Measurements from ENCODE around the gene HMGA1.

Gene HMGA1

DNA sequence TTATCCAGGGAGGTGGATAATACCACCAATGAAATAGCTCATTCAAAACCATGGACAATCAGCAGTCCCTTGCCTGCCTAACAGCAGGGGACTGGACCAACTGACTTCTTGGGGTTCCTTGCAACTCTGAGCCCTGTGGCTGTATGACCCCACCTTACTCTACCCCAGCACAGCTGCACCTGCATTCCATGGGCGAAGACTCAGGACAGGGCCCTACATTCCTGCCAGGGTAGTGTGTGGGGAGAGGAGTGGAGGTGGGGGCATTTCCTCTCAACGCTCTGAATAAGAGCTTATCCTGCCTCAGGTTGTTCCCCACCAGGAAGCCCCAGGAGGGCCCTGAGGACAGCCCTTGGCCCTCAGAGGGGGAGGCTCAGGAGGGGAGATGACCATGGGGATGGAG is 30.8 kb upstream of the HMGA1 start:
- Histone ChIP-seq H4K8ac (ENCODE audit: low read depth, low read length) (no peak overlapping the region), H3K4me1 (ENCODE audit: control insufficient read depth in 1 of 2, insufficient read depth in 2 of 2, low read length in 2 of 2) (no peaks in the 10 kb centered on the region), H2BK120ac (ENCODE audit: insufficient read depth, low read length, poor library complexity) (no peak overlapping the region), H3K23ac (ENCODE audit: low read length) (no peak overlapping the region), H3K14ac (ENCODE audit: low read length) (no peak overlapping the region), H2BK12ac (ENCODE audit: low read length) (no peak overlapping the region), H2AFZ (ENCODE audit: insufficient read depth, low read length, poor library complexity) (no peak overlapping the region), H3K79me1 (ENCODE audit: low read length) (no peaks in the 10 kb centered on the region), H3K9me3 (ENCODE audit: insufficient read depth, low read depth, low read length) (no peaks in the 10 kb centered on the region), H3K4ac (ENCODE audit: low read depth, low read length) (no peak overlapping the region), H3K36me3 (ENCODE audit: control insufficient read depth in 1 of 2, insufficient read depth in 2 of 2, low read length in 2 of 2) (no peaks in the 10 kb centered on the region), H3K4me2 (ENCODE audit: low read length) (no peak overlapping the region), H3K79me2 (ENCODE audit: control insufficient read depth, insufficient read depth, low read length, poor library complexity) (no peaks in the 10 kb centered on the region), H3K18ac (ENCODE audit: low read length) (no peak overlapping the region), H2BK5ac (ENCODE audit: low read depth, low read length, poor library complexity) (no peak overlapping the region), H3K4me3 (ENCODE audit: low read depth, low read length) (no peak overlapping the region), H2AK5ac (ENCODE audit: low read length) (no peak overlapping the region), H3K27me3 (ENCODE audit: insufficient read depth, low read length) (no peaks in the 10 kb centered on the region), H4K12ac (ENCODE audit: low read depth, low read length) (no peak overlapping the region), H3K27ac (ENCODE audit: low read depth, low read length) (no peak overlapping the region), H4K91ac (ENCODE audit: low read depth, low read length) (no peak overlapping the region), H3K9ac (ENCODE audit: low read length) (no peak overlapping the region)
- DNase-seq: no peak
- WGBS (ENCODE audit: extremely low coverage, insufficient coverage, insufficient read length): no CpG with 5 or more reads among the region's 2 CpGs

- H3K9ac ChIP-seq (ENCODE audit: low read length): no peak overlapping the region
- H3K4me3 ChIP-seq (ENCODE audit: low read depth, low read length): no peak overlapping the region
- H4K91ac ChIP-seq (ENCODE audit: low read depth, low read length): no peak overlapping the region
- no CpG with 5 or more reads among the region's 7 CpGs for WGBS (ENCODE audit: extremely low coverage, insufficient coverage, insufficient read length)
- H3K14ac ChIP-seq (ENCODE audit: low read length): no peak overlapping the region
- no peaks in the 10 kb centered on the region for H3K4me1 ChIP-seq (ENCODE audit: control insufficient read depth in 1 of 2, insufficient read depth in 2 of 2, low read length in 2 of 2)
- H3K4ac ChIP-seq (ENCODE audit: low read depth, low read length): no peak overlapping the region
- no peaks in the 10 kb centered on the region for H3K79me2 ChIP-seq (ENCODE audit: control insufficient read depth, insufficient read depth, low read length, poor library complexity)
- no peak overlapping the region for H2AK5ac ChIP-seq (ENCODE audit: low read length)
- H4K12ac ChIP-seq (ENCODE audit: low read depth, low read length): no peak overlapping the region
- no peak overlapping the region for H4K8ac ChIP-seq (ENCODE audit: low read depth, low read length)
- H3K36me3 ChIP-seq (ENCODE audit: control insufficient read depth in 1 of 2, insufficient read depth in 2 of 2, low read length in 2 of 2): no peaks in the 10 kb centered on the region
- H2BK5ac ChIP-seq (ENCODE audit: low read depth, low read length, poor library complexity): no peak overlapping the region
- no peak overlapping the region for H3K23ac ChIP-seq (ENCODE audit: low read length)
- DNase-seq: no peak
- no peak overlapping the region for H2BK120ac ChIP-seq (ENCODE audit: insufficient read depth, low read length, poor library complexity)
- H2BK12ac ChIP-seq (ENCODE audit: low read length): no peak overlapping the region
- H3K27me3 ChIP-seq (ENCODE audit: insufficient read depth, low read length): no peaks in the 10 kb centered on the region
- no peak overlapping the region for H3K4me2 ChIP-seq (ENCODE audit: low read length)
- no peak overlapping the region for H3K27ac ChIP-seq (ENCODE audit: low read depth, low read length)
- H3K18ac ChIP-seq (ENCODE audit: low read length): no peak overlapping the region
- no peaks in the 10 kb centered on the region for H3K9me3 ChIP-seq (ENCODE audit: insufficient read depth, low read depth, low read length)
- no peaks in the 10 kb centered on the region for H3K79me1 ChIP-seq (ENCODE audit: low read length)
- no peak overlapping the region for H2AFZ ChIP-seq (ENCODE audit: insufficient read depth, low read length, poor library complexity)
These were observed 29.9 kb upstream of the HMGA1 start for GRCh38 chr6:34206726-34207125.

DNA sequence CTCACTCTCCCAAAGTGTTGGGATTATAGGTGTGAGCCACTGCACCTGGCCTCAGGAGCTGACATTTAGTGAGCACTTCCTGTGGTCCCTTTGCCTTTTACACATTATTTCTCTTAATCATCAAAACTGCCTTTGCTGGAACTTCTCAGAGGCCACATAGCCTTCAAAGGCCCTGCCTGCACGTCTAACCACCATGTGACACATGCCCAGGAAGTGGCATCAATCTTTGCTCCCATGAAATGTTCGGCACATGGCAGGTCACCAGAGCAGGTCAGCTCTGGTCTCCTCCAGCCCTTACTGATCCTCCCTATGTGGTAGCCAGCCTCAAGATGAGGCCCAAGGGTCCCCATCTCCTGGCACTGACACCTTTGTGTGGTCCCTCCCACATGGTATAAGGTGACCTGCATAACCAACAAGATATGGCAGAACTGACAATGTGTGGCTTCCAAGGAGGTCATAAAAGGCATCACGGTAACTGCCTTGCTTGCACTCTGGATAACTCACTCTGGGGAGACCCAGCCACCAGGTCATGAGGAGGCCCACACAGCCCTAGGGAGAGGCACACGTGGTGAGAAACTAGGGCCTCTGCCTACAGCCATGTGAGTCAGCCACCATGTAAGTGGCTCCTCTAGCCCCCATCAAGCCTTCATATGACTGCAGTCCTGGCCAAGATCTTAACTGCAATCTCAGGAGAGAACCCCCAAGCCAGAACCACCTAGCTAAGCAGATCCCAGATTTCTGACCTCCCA is 28.8 kb upstream of the HMGA1 start:
- Histone ChIP-seq H3K27me3 (ENCODE audit: insufficient read depth, low read length) (no peaks in the 10 kb centered on the region), H3K27ac (ENCODE audit: low read depth, low read length) (no peak overlapping the region), H4K8ac (ENCODE audit: low read depth, low read length) (no peak overlapping the region), H3K79me1 (ENCODE audit: low read length) (no peaks in the 10 kb centered on the region), H3K4ac (ENCODE audit: low read depth, low read length) (no peak overlapping the region), H2BK12ac (ENCODE audit: low read length) (no peak overlapping the region), H3K4me3 (ENCODE audit: low read depth, low read length) (no peak overlapping the region), H3K9me3 (ENCODE audit: insufficient read depth, low read depth, low read length) (no peaks in the 10 kb centered on the region), H3K18ac (ENCODE audit: low read length) (no peak overlapping the region), H2BK5ac (ENCODE audit: low read depth, low read length, poor library complexity) (no peak overlapping the region), H4K91ac (ENCODE audit: low read depth, low read length) (no peak overlapping the region), H3K9ac (ENCODE audit: low read length) (no peak overlapping the region), H3K36me3 (ENCODE audit: control insufficient read depth in 1 of 2, insufficient read depth in 2 of 2, low read length in 2 of 2) (no peaks in the 10 kb centered on the region), H2AK5ac (ENCODE audit: low read length) (no peak overlapping the region), H3K79me2 (ENCODE audit: control insufficient read depth, insufficient read depth, low read length, poor library complexity) (no peaks in the 10 kb centered on the region), H3K4me1 (ENCODE audit: control insufficient read depth in 1 of 2, insufficient read depth in 2 of 2, low read length in 2 of 2) (no peaks in the 10 kb centered on the region), H4K12ac (ENCODE audit: low read depth, low read length) (no peak overlapping the region), H3K23ac (ENCODE audit: low read length) (no peak overlapping the region), H2AFZ (ENCODE audit: insufficient read depth, low read length, poor library complexity) (no peak overlapping the region), H3K14ac (ENCODE audit: low read length) (no peak overlapping the region), H2BK120ac (ENCODE audit: insufficient read depth, low read length, poor library complexity) (no peak overlapping the region), H3K4me2 (ENCODE audit: low read length) (no peak overlapping the region)
- WGBS (ENCODE audit: extremely low coverage, insufficient coverage, insufficient read length): no CpG with 5 or more reads among the region's 4 CpGs
- no peak for DNase-seq

DNA sequence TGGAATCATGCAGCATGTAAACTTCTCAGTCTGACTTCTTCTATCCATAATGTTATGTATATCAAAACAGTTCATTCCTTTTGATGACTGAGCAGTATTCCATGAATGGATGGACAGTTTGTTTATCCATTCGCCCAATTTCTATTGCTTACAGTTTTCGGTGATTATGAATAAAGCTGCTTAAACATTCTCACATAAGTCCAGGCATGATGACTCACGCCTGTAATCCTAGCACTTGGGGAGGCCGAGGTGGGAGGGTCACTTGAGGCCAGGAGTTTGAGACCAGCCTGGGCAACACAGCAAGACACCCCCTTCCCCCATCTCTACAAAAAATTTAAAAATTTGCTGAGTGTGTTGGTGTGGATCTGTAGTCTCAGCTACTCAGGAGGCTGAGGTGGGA is 22.9 kb upstream of the HMGA1 start:
- no CpG with 5 or more reads among the region's 4 CpGs for WGBS (ENCODE audit: extremely low coverage, insufficient coverage, insufficient read length)

More for the DNA sequence above, 22.9 kb upstream of the HMGA1 start:
- Histone ChIP-seq H3K36me3 (ENCODE audit: control insufficient read depth in 1 of 2, insufficient read depth in 2 of 2, low read length in 2 of 2) (no peaks in the 10 kb centered on the region), H3K9me3 (ENCODE audit: insufficient read depth, low read depth, low read length) (no peaks in the 10 kb centered on the region), H3K27ac (ENCODE audit: low read depth, low read length) (no peak overlapping the region), H2AK5ac (ENCODE audit: low read length) (no peak overlapping the region), H2BK120ac (ENCODE audit: insufficient read depth, low read length, poor library complexity) (no peak overlapping the region), H3K27me3 (ENCODE audit: insufficient read depth, low read length) (no peaks in the 10 kb centered on the region), H3K23ac (ENCODE audit: low read length) (no peak overlapping the region), H2BK5ac (ENCODE audit: low read depth, low read length, poor library complexity) (no peak overlapping the region), H3K9ac (ENCODE audit: low read length) (no peak overlapping the region), H3K4me1 (ENCODE audit: control insufficient read depth in 1 of 2, insufficient read depth in 2 of 2, low read length in 2 of 2) (no peaks in the 10 kb centered on the region), H3K18ac (ENCODE audit: low read length) (no peak overlapping the region), H4K12ac (ENCODE audit: low read depth, low read length) (no peak overlapping the region), H3K4me3 (ENCODE audit: low read depth, low read length) (no peak overlapping the region), H4K91ac (ENCODE audit: low read depth, low read length) (no peak overlapping the region), H2AFZ (ENCODE audit: insufficient read depth, low read length, poor library complexity) (no peak overlapping the region), H3K79me2 (ENCODE audit: control insufficient read depth, insufficient read depth, low read length, poor library complexity) (no peaks in the 10 kb centered on the region), H3K4me2 (ENCODE audit: low read length) (no peak overlapping the region), H3K14ac (ENCODE audit: low read length) (no peak overlapping the region), H2BK12ac (ENCODE audit: low read length) (no peak overlapping the region), H3K79me1 (ENCODE audit: low read length) (no peaks in the 10 kb centered on the region), H4K8ac (ENCODE audit: low read depth, low read length) (no peak overlapping the region), H3K4ac (ENCODE audit: low read depth, low read length) (no peak overlapping the region)
- no peak for DNase-seq
